Neuronal stem cell (in vitro differentiated cells): ENCODE data around the gene DOCK11.

ENCODE experiments used
- DNase-seq: peaks from one replicate; pipeline ENCODE4 v3.0.0-alpha.2; 2013; ENCODE audit warnings: low spot score
- H2AFZ ChIP-seq: one replicate; pipeline ENCODE4 v1.6.1; 2013; ENCODE audit warnings: mild to moderate bottlenecking, low read length, inconsistent platforms
- H2AK5ac ChIP-seq: 2 replicates; pipeline ENCODE4 v1.6.1; 2013; ENCODE audit warnings: low read depth, mild to moderate bottlenecking, inconsistent platforms, low read length, moderate library complexity, mixed read lengths
- H2BK120ac ChIP-seq: 2 replicates; pipeline ENCODE4 v1.6.1; 2013; ENCODE audit warnings: low read depth, mild to moderate bottlenecking, inconsistent platforms, low read length, moderate library complexity, mixed read lengths
- H2BK12ac ChIP-seq: one replicate; pipeline ENCODE4 v1.6.1; 2013; ENCODE audit warnings: low read length, inconsistent platforms
- H2BK15ac ChIP-seq: 2 replicates; pipeline ENCODE4 v1.6.1; 2013; ENCODE audit warnings: mild to moderate bottlenecking, low read length, inconsistent platforms, mixed read lengths
- H2BK5ac ChIP-seq: one replicate; pipeline ENCODE4 v1.6.1; 2013; ENCODE audit warnings: inconsistent platforms, mild to moderate bottlenecking, low read length, moderate library complexity
- H3K14ac ChIP-seq: one replicate; pipeline ENCODE4 v1.6.1; 2013; ENCODE audit warnings: low read length, inconsistent platforms
- H3K18ac ChIP-seq: 2 replicates; pipeline ENCODE4 v1.6.1; 2013; ENCODE audit warnings: low read length, inconsistent platforms
- H3K23ac ChIP-seq: 2 replicates; pipeline ENCODE4 v1.6.1; 2013; ENCODE audit warnings: low read depth, mild to moderate bottlenecking, mixed read lengths, low read length, inconsistent platforms; ENCODE audit not compliant: poor library complexity
- H3K27ac ChIP-seq: replicated peaks from 3 replicates; pipeline ENCODE4 v1.5.1; 2013; ENCODE audit warnings: low read length, inconsistent platforms
- H3K27me3 ChIP-seq, 3 experiments: 2 replicates each; pipeline ENCODE4 v1.6.1; 2013; ENCODE audit warnings: low read length in 3 of 3, mild to moderate bottlenecking in 2 of 3, inconsistent platforms in 1 of 3, low read depth in 1 of 3, mixed read lengths in 1 of 3, moderate library complexity in 1 of 3; ENCODE audit not compliant: control insufficient read depth in 3 of 3, insufficient read depth in 3 of 3
- H3K36me3 ChIP-seq, 2 donors: replicated peaks in 1 of 2; 2 replicates each; pipeline ENCODE4 v1.6.1; 2013; ENCODE audit warnings: low read length in 2 of 2; ENCODE audit not compliant: control insufficient read depth in 2 of 2, insufficient read depth in 2 of 2
- H3K4ac ChIP-seq: 2 replicates; pipeline ENCODE4 v1.6.1; 2013; ENCODE audit warnings: inconsistent platforms, mild to moderate bottlenecking, low read length, moderate library complexity
- H3K4me1 ChIP-seq, 2 donors: 1 replicate in 1 of 2; 2 replicates in 1 of 2; pipeline ENCODE4 v1.6.1; 2013; ENCODE audit warnings: low read length in 2 of 2, low read depth in 1 of 2; ENCODE audit not compliant: control insufficient read depth in 2 of 2, insufficient read depth in 1 of 2
- H3K4me2 ChIP-seq: one replicate; pipeline ENCODE4 v1.6.1; 2013; ENCODE audit warnings: mild to moderate bottlenecking, low read length, inconsistent platforms; ENCODE audit not compliant: insufficient read depth, poor library complexity, severe bottlenecking
- H3K4me3 ChIP-seq, 2 donors: 2 replicates each; pipeline ENCODE4 v1.5.1; 2013; ENCODE audit warnings: low read length in 2 of 2, mild to moderate bottlenecking in 2 of 2, inconsistent platforms in 1 of 2, moderate library complexity in 1 of 2
- H3K79me1 ChIP-seq: one replicate; pipeline ENCODE4 v1.6.1; 2013; ENCODE audit warnings: low read depth, mild to moderate bottlenecking, inconsistent platforms, low read length, moderate library complexity
- H3K9ac ChIP-seq: one replicate; pipeline ENCODE4 v1.6.1; 2013; ENCODE audit warnings: mild to moderate bottlenecking, low read depth, low read length, inconsistent platforms; ENCODE audit not compliant: poor library complexity
- H3K9me3 ChIP-seq, 2 donors: replicated peaks in 1 of 2; 2 replicates each; pipeline versions ENCODE3 to v1.6.1; 2013; ENCODE audit warnings: low read length in 2 of 2, mild to moderate bottlenecking in 2 of 2, inconsistent platforms in 1 of 2, low read depth in 1 of 2, mixed read lengths in 1 of 2, moderate library complexity in 1 of 2; ENCODE audit not compliant: control insufficient read depth in 2 of 2, insufficient read depth in 1 of 2
- H4K8ac ChIP-seq: one replicate; pipeline ENCODE4 v1.6.1; 2013; ENCODE audit warnings: low read depth, mild to moderate bottlenecking, inconsistent platforms, low read length, moderate library complexity
- H4K91ac ChIP-seq: one replicate; pipeline ENCODE4 v1.6.1; 2013; ENCODE audit warnings: low read length, low read depth, mild to moderate bottlenecking, inconsistent platforms; ENCODE audit not compliant: poor library complexity
- WGBS, 2 donors: extraction: QIAGEN DNeasy Blood & Tissue Kit; methylation state at CpG; one replicate each; pipeline ENCODE4 v1.1.7; 2013; ENCODE audit warnings: missing lambda C conversion rate in 2 of 2, mixed read lengths in 1 of 2; ENCODE audit not compliant: insufficient read length in 2 of 2, insufficient replicate concordance in 1 of 2; ENCODE audit errors: extremely low coverage in 2 of 2; 5-methylcytosine and 5-hydroxymethylcytosine counted together

Gene DOCK11

GRCh38 chrX:118569676-118570075, 74.1 kb downstream of the DOCK11 start:
- Histone ChIP-seq H2BK12ac (no peak overlapping the region), H3K4me3 (no peak overlapping the region), H2BK120ac (no peak overlapping the region), H4K8ac (no peak overlapping the region), H2BK5ac (no peak overlapping the region), H3K27ac (no peak overlapping the region), H3K4ac (no peak overlapping the region), H3K9me3 (no peaks in the 10 kb centered on the region), H3K9ac (no peak overlapping the region), H3K14ac (no peak overlapping the region), H3K79me1 (no peaks in the 10 kb centered on the region), H3K4me1 (no peaks in the 10 kb centered on the region), H3K4me2 (no peak overlapping the region), H3K18ac (no peak overlapping the region), H3K36me3 (no peaks in the 10 kb centered on the region), H3K27me3 (no peaks in the 10 kb centered on the region), H4K91ac (no peak overlapping the region), H3K23ac (no peak overlapping the region), H2BK15ac (no peak overlapping the region), H2AFZ (no peak overlapping the region), H2AK5ac (no peak overlapping the region)
- no peak for DNase-seq
- WGBS, 2 donors = no CpG with 5 or more reads among the region's 3 CpGs

GRCh38 chrX:118570209-118570608, 74.6 kb downstream of the DOCK11 start:
- Histone ChIP-seq H3K36me3 (no peaks in the 10 kb centered on the region), H2BK5ac (no peak overlapping the region), H3K27me3 (no peaks in the 10 kb centered on the region), H3K4me1 (no peaks in the 10 kb centered on the region), H3K79me1 (no peaks in the 10 kb centered on the region), H2BK12ac (no peak overlapping the region), H2AK5ac (no peak overlapping the region), H2BK15ac (no peak overlapping the region), H3K4me2 (no peak overlapping the region), H3K9ac (no peak overlapping the region), H3K4me3 (no peak overlapping the region), H3K27ac (no peak overlapping the region), H3K14ac (no peak overlapping the region), H3K4ac (no peak overlapping the region), H4K91ac (no peak overlapping the region), H2BK120ac (no peak overlapping the region), H4K8ac (no peak overlapping the region), H2AFZ (no peak overlapping the region), H3K23ac (no peak overlapping the region), H3K18ac (no peak overlapping the region), H3K9me3 (no peaks in the 10 kb centered on the region)
- DNase-seq = no peak
- WGBS, 2 donors = no CpG with 5 or more reads among the region's 2 CpGs

GRCh38 chrX:118571836-118572235, 76.2 kb downstream of the DOCK11 start:
- no peak overlapping the region for H3K14ac ChIP-seq
- H3K27me3 ChIP-seq = no peaks in the 10 kb centered on the region
- H3K9me3 ChIP-seq = no peaks in the 10 kb centered on the region
- no peak overlapping the region for H4K91ac ChIP-seq
- H3K4ac ChIP-seq = no peak overlapping the region
- no peak overlapping the region for H2BK12ac ChIP-seq
- no peak overlapping the region for H3K23ac ChIP-seq
- H3K4me2 ChIP-seq = no peak overlapping the region
- no peak overlapping the region for H3K4me3 ChIP-seq
- H3K79me1 ChIP-seq = no peaks in the 10 kb centered on the region
- no CpG with 5 or more reads among the region's 3 CpGs for WGBS, 2 donors
- H2BK120ac ChIP-seq = no peak overlapping the region
- no peak overlapping the region for H3K18ac ChIP-seq
- no peak overlapping the region for H3K9ac ChIP-seq
- H3K27ac ChIP-seq = no peak overlapping the region
- no peak overlapping the region for H2BK5ac ChIP-seq
- H2AK5ac ChIP-seq = no peak overlapping the region
- H4K8ac ChIP-seq = no peak overlapping the region
- H3K4me1 ChIP-seq = peaks cover 0 to 2% of the 10 kb centered on the region in 2 donors
- H3K36me3 ChIP-seq = no peaks in the 10 kb centered on the region
- no peak overlapping the region for H2BK15ac ChIP-seq
- DNase-seq = no peak
- H2AFZ ChIP-seq = no peak overlapping the region

DNA sequence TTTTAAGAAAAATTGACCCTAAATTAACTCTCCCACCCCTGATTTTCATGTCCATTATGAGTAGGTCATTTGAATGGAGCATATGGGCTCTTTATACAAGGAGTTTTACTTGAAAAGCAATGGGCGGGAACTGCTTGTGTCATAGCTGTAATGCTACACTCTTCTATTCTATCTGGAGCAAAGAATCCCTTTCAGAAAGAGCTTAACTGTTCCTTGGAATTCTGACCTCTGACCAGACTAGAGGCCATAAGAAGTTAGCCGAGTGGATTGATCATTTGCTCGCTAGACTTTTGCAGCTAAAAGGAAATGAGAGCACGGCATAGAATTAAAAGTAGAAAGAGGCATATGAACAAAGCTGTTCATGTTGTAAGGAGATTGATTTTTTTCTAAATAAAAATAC, 79.1 kb downstream of the DOCK11 start:
- WGBS, 2 donors = no CpG with 5 or more reads among the region's 4 CpGs
- no peak overlapping the region for H2BK15ac ChIP-seq
- H3K27ac ChIP-seq = no peak overlapping the region
- H3K4me2 ChIP-seq = no peak overlapping the region
- H3K9ac ChIP-seq = no peak overlapping the region
- H3K4me3 ChIP-seq = no peak overlapping the region
- no peak overlapping the region for H2AFZ ChIP-seq
- H2AK5ac ChIP-seq = no peak overlapping the region
- no peak overlapping the region for H3K4ac ChIP-seq
- peak; percentile 65 for DNase-seq
- H3K14ac ChIP-seq = no peak overlapping the region
- H4K8ac ChIP-seq = no peak overlapping the region
- no peak overlapping the region for H3K23ac ChIP-seq
- H3K36me3 ChIP-seq = no peaks in the 10 kb centered on the region
- H3K4me1 ChIP-seq = peaks cover 0 to 2% of the 10 kb centered on the region in 2 donors
- H4K91ac ChIP-seq = no peak overlapping the region
- H2BK12ac ChIP-seq = no peak overlapping the region
- H3K9me3 ChIP-seq = no peaks in the 10 kb centered on the region
- no peak overlapping the region for H2BK5ac ChIP-seq
- no peaks in the 10 kb centered on the region for H3K79me1 ChIP-seq
- no peaks in the 10 kb centered on the region for H3K27me3 ChIP-seq
- no peak overlapping the region for H3K18ac ChIP-seq
- no peak overlapping the region for H2BK120ac ChIP-seq
